Neural progenitor cell (in vitro differentiated cells): ENCODE measurements around the gene KIF2C. TPM values are rescaled to one million over a fixed set of nuclear protein-coding genes. Genes with fewer than 3 reads are reported as not detected.

Experiments used
- DNase-seq: peaks from one replicate; pipeline ENCODE4 v3.0.0-alpha.2; 2016; ENCODE audit warnings: low spot score
- H2AFZ ChIP-seq: fragments of 200-600 bp; sonication (generic); replicated peaks from 2 replicates; pipeline ENCODE4 v1.6.1; 2016; ENCODE audit warnings: antibody characterized with exemption
- H3F3A ChIP-seq: fragments of 200-600 bp; sonication (generic); 2 replicates; pipeline ENCODE4 v1.6.1; 2016; ENCODE audit warnings: antibody characterized with exemption, low read depth
- H3K27ac ChIP-seq: fragments of 200-600 bp; sonication (generic); 2 replicates; pipeline ENCODE4 v1.5.1; 2016; ENCODE audit warnings: mild to moderate bottlenecking
- H3K27me3 ChIP-seq: fragments of 200-600 bp; sonication (generic); 2 replicates; pipeline ENCODE4 v1.6.1; 2016; ENCODE audit warnings: mild to moderate bottlenecking, moderate library complexity
- H3K36me3 ChIP-seq: fragments of 200-600 bp; sonication (generic); 2 replicates; pipeline ENCODE4 v1.5.1; 2016
- H3K4me1 ChIP-seq: fragments of 200-600 bp; sonication (generic); 2 replicates; pipeline ENCODE4 v1.6.1; 2016; ENCODE audit warnings: mixed run types
- H3K4me2 ChIP-seq: fragments of 200-600 bp; sonication (generic); 2 replicates; pipeline ENCODE4 v1.6.1; 2016
- H3K4me3 ChIP-seq: fragments of 200-600 bp; sonication (generic); 2 replicates; pipeline ENCODE4 v1.5.1; 2016
- H3K79me2 ChIP-seq: fragments of 200-600 bp; sonication (generic); 2 replicates; pipeline ENCODE4 v1.6.1; 2016; ENCODE audit warnings: low read depth
- H3K9ac ChIP-seq: fragments of 200-600 bp; sonication (generic); 2 replicates; pipeline ENCODE4 v1.6.1; 2016
- H3K9me3 ChIP-seq: fragments of 200-600 bp; sonication (generic); 2 replicates; pipeline ENCODE4 v1.5.1; 2016; ENCODE audit warnings: low read depth
- H4K20me1 ChIP-seq: fragments of 200-600 bp; sonication (generic); 2 replicates; pipeline ENCODE4 v1.6.1; 2016; ENCODE audit warnings: low read depth
- H3K27ac Mint-ChIP-seq: 3 replicates; pipeline ENCODE4 v1.8.0; 2021; ENCODE audit warnings: mixed read lengths
- H3K27me3 Mint-ChIP-seq: 2 replicates; pipeline ENCODE4 v1.8.0; 2022; ENCODE audit warnings: low read depth, mild to moderate bottlenecking, inconsistent platforms, moderate library complexity, mixed read lengths; ENCODE audit not compliant: insufficient read depth
- H3K36me3 Mint-ChIP-seq: 3 replicates; pipeline ENCODE4 v1.8.0; 2021; ENCODE audit warnings: mixed read lengths
- H3K4me1 Mint-ChIP-seq: 3 replicates; pipeline ENCODE4 v1.8.0; 2021; ENCODE audit warnings: mixed read lengths
- H3K4me3 Mint-ChIP-seq: 3 replicates; pipeline ENCODE4 v1.8.0; 2021; ENCODE audit warnings: mild to moderate bottlenecking, moderate library complexity, mixed read lengths
- H3K9me3 Mint-ChIP-seq: 3 replicates; pipeline ENCODE4 v1.8.0; 2020; ENCODE audit warnings: mixed read lengths
- EZH2 ChIP-seq: fragments of 200-600 bp; sonication (generic); IDR thresholded peaks from 2 replicates; pipeline ENCODE4 v1.6.1; 2017; ENCODE audit warnings: antibody characterized with exemption, mild to moderate bottlenecking, moderate library complexity
- EZH2phosphoT487 ChIP-seq: fragments of 200-600 bp; sonication (generic); IDR thresholded peaks from 2 replicates; pipeline ENCODE4 v1.6.1; 2017; ENCODE audit warnings: antibody characterized with exemption
- total RNA-seq: library from RNA; depleted of rRNA; stranded (reverse); fragments of >200 nt; gene quantifications from 2 replicates; pipeline ENCODE4 v1.2.3, GENCODE V29; 2015; ENCODE audit warnings: low replicate concordance
- TF ChIP-seq, protein P1 (sequence below): fragments of 200-600 bp; sonication (generic); IDR thresholded peaks from 2 replicates; pipeline ENCODE4 v1.5.1; 2017; ENCODE audit warnings: antibody characterized with exemption, mild to moderate bottlenecking

The KIF2C gene
- total RNA-seq, 1 donor from 2014 or later = 133 TPM

DNA sequence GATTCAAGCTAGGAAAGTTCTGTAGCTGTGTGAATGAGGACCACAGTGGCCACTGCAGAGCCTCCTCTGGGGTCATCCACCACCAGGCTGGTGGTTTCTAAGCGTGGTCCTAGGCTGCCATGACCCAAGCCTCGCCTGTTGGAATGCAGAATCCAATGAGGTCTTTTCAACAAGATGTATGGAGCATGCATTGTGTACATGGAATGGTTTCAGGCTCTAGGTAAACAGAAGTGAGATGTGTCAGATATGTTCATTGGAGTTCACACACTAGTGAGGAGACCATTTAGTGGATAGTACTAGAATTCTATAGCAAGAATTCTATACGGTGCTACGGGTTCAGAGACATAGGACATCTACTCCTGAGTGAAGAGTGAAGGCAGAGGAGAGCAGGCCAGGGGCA lies 19.4 kb upstream of the KIF2C start:
- Histone ChIP-seq H3F3A (peaks cover 8% of the 10 kb centered on the region), H3K4me3 (no peak overlapping the region), H3K27ac (no peak overlapping the region), H4K20me1 (no peaks in the 10 kb centered on the region), H3K9me3 (no peaks in the 10 kb centered on the region), H3K4me2 (no peak overlapping the region), H3K36me3 (no peaks in the 10 kb centered on the region), H3K27me3 (no peaks in the 10 kb centered on the region), H3K79me2 (no peaks in the 10 kb centered on the region), H3K9ac (no peak overlapping the region), H3K4me1 (no peaks in the 10 kb centered on the region), H2AFZ (no peak overlapping the region)
- Mint-ChIP-seq H3K27me3 (peaks cover 2% of the 10 kb centered on the region), H3K9me3 (no peaks in the 10 kb centered on the region), H3K36me3 (no peaks in the 10 kb centered on the region), H3K4me1 (peaks cover 2% of the 10 kb centered on the region), H3K4me3 (no peak overlapping the region), H3K27ac (no peak overlapping the region)
- DNase-seq = no peak
- TF ChIP-seq, protein P1, sequence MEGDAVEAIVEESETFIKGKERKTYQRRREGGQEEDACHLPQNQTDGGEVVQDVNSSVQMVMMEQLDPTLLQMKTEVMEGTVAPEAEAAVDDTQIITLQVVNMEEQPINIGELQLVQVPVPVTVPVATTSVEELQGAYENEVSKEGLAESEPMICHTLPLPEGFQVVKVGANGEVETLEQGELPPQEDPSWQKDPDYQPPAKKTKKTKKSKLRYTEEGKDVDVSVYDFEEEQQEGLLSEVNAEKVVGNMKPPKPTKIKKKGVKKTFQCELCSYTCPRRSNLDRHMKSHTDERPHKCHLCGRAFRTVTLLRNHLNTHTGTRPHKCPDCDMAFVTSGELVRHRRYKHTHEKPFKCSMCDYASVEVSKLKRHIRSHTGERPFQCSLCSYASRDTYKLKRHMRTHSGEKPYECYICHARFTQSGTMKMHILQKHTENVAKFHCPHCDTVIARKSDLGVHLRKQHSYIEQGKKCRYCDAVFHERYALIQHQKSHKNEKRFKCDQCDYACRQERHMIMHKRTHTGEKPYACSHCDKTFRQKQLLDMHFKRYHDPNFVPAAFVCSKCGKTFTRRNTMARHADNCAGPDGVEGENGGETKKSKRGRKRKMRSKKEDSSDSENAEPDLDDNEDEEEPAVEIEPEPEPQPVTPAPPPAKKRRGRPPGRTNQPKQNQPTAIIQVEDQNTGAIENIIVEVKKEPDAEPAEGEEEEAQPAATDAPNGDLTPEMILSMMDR = no peak
- TF ChIP-seq EZH2 (no peak), EZH2phosphoT487 (no peak)

DNA sequence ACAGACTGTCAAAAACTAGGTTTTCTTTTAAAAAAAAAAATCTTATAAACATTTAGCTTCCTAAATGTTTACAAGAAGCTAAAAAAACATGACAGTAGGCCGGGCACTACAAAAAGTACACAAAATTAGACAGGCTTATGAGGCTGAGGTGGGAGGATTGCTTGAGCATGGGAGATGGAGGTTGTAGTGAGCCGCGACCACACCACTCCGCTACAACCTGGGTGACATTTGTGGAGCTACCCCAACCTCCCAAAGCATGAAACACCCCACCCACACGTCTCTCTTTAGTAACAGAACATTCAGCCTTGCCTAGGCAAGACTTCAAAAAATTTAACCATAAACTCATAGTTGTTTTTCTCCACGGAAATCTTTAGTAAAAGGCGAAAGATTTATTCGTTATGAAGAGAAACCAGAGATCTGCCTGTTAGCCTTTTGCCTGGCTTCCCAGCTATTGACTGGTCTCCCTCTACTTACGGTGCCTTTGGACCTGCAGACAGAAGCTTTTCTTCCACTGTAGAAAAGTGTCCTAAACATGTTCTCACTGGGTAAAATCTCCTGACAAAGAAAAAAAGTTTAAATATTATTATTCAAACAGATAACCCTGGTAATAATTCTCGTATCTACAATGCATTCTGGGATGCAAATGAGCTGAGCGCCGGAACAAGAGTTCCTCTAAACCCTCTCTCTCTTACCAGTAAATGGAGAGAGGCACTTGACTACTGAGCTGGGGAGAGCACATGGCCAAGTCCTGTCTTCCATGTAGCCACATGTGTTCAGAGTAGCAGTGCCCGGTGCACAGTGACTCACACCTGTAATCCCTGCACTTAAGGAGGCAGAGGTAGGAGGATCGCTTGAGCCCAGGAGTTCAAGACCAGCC lies 17.9 kb upstream of the KIF2C start:
- H3K9ac ChIP-seq = no peak overlapping the region
- no peaks in the 10 kb centered on the region for H3K79me2 ChIP-seq
- H3K9me3 ChIP-seq = no peaks in the 10 kb centered on the region
- H3K27me3 ChIP-seq = no peaks in the 10 kb centered on the region
- H3K27ac Mint-ChIP-seq = peak overlapping the region; percentile 86
- no peak overlapping the region for H3K27ac ChIP-seq
- no peak overlapping the region for H3K4me2 ChIP-seq
- no peak for TF ChIP-seq EZH2
- TF ChIP-seq EZH2phosphoT487 = no peak
- TF ChIP-seq, protein P1 = no peak
- peaks cover 8% of the 10 kb centered on the region for H3F3A ChIP-seq
- H4K20me1 ChIP-seq = no peaks in the 10 kb centered on the region
- peaks cover 2% of the 10 kb centered on the region for H3K27me3 Mint-ChIP-seq
- no peaks in the 10 kb centered on the region for H3K36me3 ChIP-seq
- no peak overlapping the region for H3K4me3 ChIP-seq
- no peaks in the 10 kb centered on the region for H3K36me3 Mint-ChIP-seq
- no peak overlapping the region for H2AFZ ChIP-seq
- H3K4me1 ChIP-seq = no peaks in the 10 kb centered on the region
- H3K4me3 Mint-ChIP-seq = no peak overlapping the region
- no peak for DNase-seq
- no peaks in the 10 kb centered on the region for H3K9me3 Mint-ChIP-seq
- peaks cover 4% of the 10 kb centered on the region for H3K4me1 Mint-ChIP-seq

- Mint-ChIP-seq H3K27me3 (peaks cover 2% of the 10 kb centered on the region), H3K27ac (peak overlapping the region; percentile 46), H3K4me1 (peaks cover 4% of the 10 kb centered on the region), H3K4me3 (no peak overlapping the region), H3K9me3 (no peaks in the 10 kb centered on the region), H3K36me3 (no peaks in the 10 kb centered on the region)
- Histone ChIP-seq H4K20me1 (no peaks in the 10 kb centered on the region), H3K9ac (no peak overlapping the region), H3K9me3 (no peaks in the 10 kb centered on the region), H3K27ac (no peak overlapping the region), H2AFZ (no peak overlapping the region), H3K36me3 (no peaks in the 10 kb centered on the region), H3K27me3 (no peaks in the 10 kb centered on the region), H3K4me1 (no peaks in the 10 kb centered on the region), H3K4me2 (no peak overlapping the region), H3K79me2 (no peaks in the 10 kb centered on the region), H3F3A (peaks cover 8% of the 10 kb centered on the region), H3K4me3 (no peak overlapping the region)
- no peak for DNase-seq
- TF ChIP-seq, protein P1 = no peak
- TF ChIP-seq EZH2 (no peak), EZH2phosphoT487 (no peak)
Measured at GRCh38 chr1:44723064-44723463, 16.6 kb upstream of the KIF2C start.
